GM12878 (cell line): Measurements from ENCODE around the gene LDHAL6B. TPM values are rescaled to one million over a fixed set of nuclear protein-coding genes. Genes with fewer than 3 reads are reported as not detected.

ENCODE experiments used
- microRNA counts: library from miRNA; unstranded; fragments of <30 nt; microRNA quantifications from one replicate; lab custom pipeline; 2016
- microRNA-seq: library from miRNA; unstranded; fragments of <30 nt; microRNA quantifications from one replicate; pipeline ENCODE4, GENCODE V29; 2018
- polyA plus RNA-seq, 11 experiments: library from polyadenylated mRNA; depleted of rRNA in 4 of 11; unstranded in 6 of 11; stranded (reverse) in 5 of 11; fragments of >200 nt; fragmentation: Nextera tagmentation in 4 of 11; fragmentation: Illumina TruSeq in 1 of 11; extraction: Ambion mirVana in 4 of 11; extraction: Trizol in 1 of 11; gene quantifications; 1 replicate in 1 of 11; 2 replicates in 10 of 11; pipeline versions ENCODE4 v1.2.1 to v1.2.3, GENCODE V29; 2011 to 2016; ENCODE audit warnings: inconsistent platforms in 2 of 11, missing spikeins in 2 of 11, low read depth in 1 of 11
- small RNA-seq: library from RNA; depleted of rRNA; stranded (forward); fragments of <200 nt; gene quantifications from one replicate; pipeline ENCODE3, GENCODE V24; 2014
- total RNA-seq, 4 experiments: library from RNA; depleted of rRNA in 3 of 4; stranded (reverse); fragments of >200 nt in 3 of 4; fragmentation: Illumina TruSeq in 1 of 4; extraction: Trizol in 1 of 4; gene quantifications; 2 replicates each; pipeline versions ENCODE4 v1.2.1 to v1.2.3, GENCODE V29; 2013 to 2021

LDHAL6B gene
- total and polyA plus RNA-seq, 10 of the 15 experiments (the other 5 are each of a cell fraction or from before 2014, with no cell fraction given), result 0.33 to 0.66 TPM; not detected in 8

MicroRNA genes within 50 kb of the gene (microRNA counts, 767-probe panel; counts per million panel counts)
- 2,341 counts per million, percentile 81 among the panel's probes with 10 or more counts for microRNA hsa-miR-2116-5p (lab: Ali Mortazavi, UCI)

Small RNAs within 50 kb of the gene (microRNA-seq; reads per million reads assigned to microRNA genes)
- gene MIR2116, result 16.0 reads per million, percentile 52 among the genes with 10 or more reads in this experiment

Small RNAs within 50 kb of the gene (small RNA-seq; reads per million reads assigned to genes)
- 3.9 reads per million, percentile 83 among the genes with 10 or more reads in this experiment for gene MIR2116
- not detected for gene RNU4-80P

Other genes with a start within 250 kb of the LDHAL6B start
- gene RNF111, start 219.2 kb upstream of the LDHAL6B start, total RNA-seq (2014; rRNA removed), result 13.1 and 13.8 TPM in 2 replicates
- 15.1 and 16.8 TPM in 2 replicates for gene RNF111, start 219.2 kb upstream of the LDHAL6B start, total RNA-seq (2014; rRNA removed; fragmentation: Illumina TruSeq; extraction: Trizol)
- 22.3 and 25.0 TPM in 2 replicates for gene RNF111, start 219.2 kb upstream of the LDHAL6B start, total RNA-seq (2021)
- 30.4 and 34.7 TPM in 2 replicates for gene RNF111, start 219.2 kb upstream of the LDHAL6B start, polyA plus RNA-seq (2011; rRNA removed)
- 17.8 and 18.1 TPM in 2 replicates for gene RNF111, start 219.2 kb upstream of the LDHAL6B start, polyA plus RNA-seq (2014; fragmentation: Illumina TruSeq; extraction: Trizol)
- 1 to 10 TPM; 8.6 TPM for gene RNF111, start 219.2 kb upstream of the LDHAL6B start, polyA plus RNA-seq (2014; fragmentation: Nextera tagmentation; extraction: Ambion mirVana)
- 13.8 and 15.2 TPM in 2 replicates for gene RNF111, start 219.2 kb upstream of the LDHAL6B start, polyA plus RNA-seq (2014; rRNA removed)
- 10 to 100 TPM; 16.3 to 22.0 TPM for gene RNF111, start 219.2 kb upstream of the LDHAL6B start, polyA plus RNA-seq (2016; fragmentation: Nextera tagmentation; extraction: Ambion mirVana)
- 80.9 and 87.1 TPM in 2 replicates for gene CCNB2, start 101.7 kb upstream of the LDHAL6B start, total RNA-seq (2014; rRNA removed)
- 94.8 and 99.8 TPM in 2 replicates for gene CCNB2, start 101.7 kb upstream of the LDHAL6B start, total RNA-seq (2014; rRNA removed; fragmentation: Illumina TruSeq; extraction: Trizol)
- 74.1 and 76.6 TPM in 2 replicates for gene CCNB2, start 101.7 kb upstream of the LDHAL6B start, total RNA-seq (2021)
- gene CCNB2, start 101.7 kb upstream of the LDHAL6B start, polyA plus RNA-seq (2011; rRNA removed), result 97.7 and 133 TPM in 2 replicates
- gene CCNB2, start 101.7 kb upstream of the LDHAL6B start, polyA plus RNA-seq (2014; fragmentation: Illumina TruSeq; extraction: Trizol), result 102 and 107 TPM in 2 replicates
- gene CCNB2, start 101.7 kb upstream of the LDHAL6B start, polyA plus RNA-seq (2014; fragmentation: Nextera tagmentation; extraction: Ambion mirVana), result 100 to 1,000 TPM; 205 to 211 TPM
- gene CCNB2, start 101.7 kb upstream of the LDHAL6B start, polyA plus RNA-seq (2014; rRNA removed), result 75.1 and 89.1 TPM in 2 replicates
- gene CCNB2, start 101.7 kb upstream of the LDHAL6B start, polyA plus RNA-seq (2016; fragmentation: Nextera tagmentation; extraction: Ambion mirVana), result 100 to 1,000 TPM; 171 to 178 TPM
- 55.9 and 59.3 TPM in 2 replicates for gene MYO1E, start 166.0 kb downstream of the LDHAL6B start, total RNA-seq (2014; rRNA removed)
- gene MYO1E, start 166.0 kb downstream of the LDHAL6B start, total RNA-seq (2014; rRNA removed; fragmentation: Illumina TruSeq; extraction: Trizol), result 70.5 and 76.5 TPM in 2 replicates
- gene MYO1E, start 166.0 kb downstream of the LDHAL6B start, total RNA-seq (2021), result 256 and 266 TPM in 2 replicates
- gene MYO1E, start 166.0 kb downstream of the LDHAL6B start, polyA plus RNA-seq (2011; rRNA removed), result 33.3 and 68.3 TPM in 2 replicates
- 77.9 and 93.5 TPM in 2 replicates for gene MYO1E, start 166.0 kb downstream of the LDHAL6B start, polyA plus RNA-seq (2014; fragmentation: Illumina TruSeq; extraction: Trizol)
- gene MYO1E, start 166.0 kb downstream of the LDHAL6B start, polyA plus RNA-seq (2014; fragmentation: Nextera tagmentation; extraction: Ambion mirVana), result 10 to 100 TPM; 10.3 to 27.5 TPM
- gene MYO1E, start 166.0 kb downstream of the LDHAL6B start, polyA plus RNA-seq (2014; rRNA removed), result 43.7 and 46.9 TPM in 2 replicates
- gene MYO1E, start 166.0 kb downstream of the LDHAL6B start, polyA plus RNA-seq (2016; fragmentation: Nextera tagmentation; extraction: Ambion mirVana), result 100 to 1,000 TPM; 189 to 191 TPM
- 12.5 and 14.7 TPM in 2 replicates for gene FAM81A, start 231.3 kb downstream of the LDHAL6B start, total RNA-seq (2014; rRNA removed)
- 16.5 and 16.8 TPM in 2 replicates for gene FAM81A, start 231.3 kb downstream of the LDHAL6B start, total RNA-seq (2014; rRNA removed; fragmentation: Illumina TruSeq; extraction: Trizol)
- gene FAM81A, start 231.3 kb downstream of the LDHAL6B start, total RNA-seq (2021), result 19.9 and 20.2 TPM in 2 replicates
- gene FAM81A, start 231.3 kb downstream of the LDHAL6B start, polyA plus RNA-seq (2011; rRNA removed), result 0.18 and 0.40 TPM in 2 replicates
- gene FAM81A, start 231.3 kb downstream of the LDHAL6B start, polyA plus RNA-seq (2014; fragmentation: Illumina TruSeq; extraction: Trizol), result 15.1 and 18.9 TPM in 2 replicates
- gene FAM81A, start 231.3 kb downstream of the LDHAL6B start, polyA plus RNA-seq (2014; fragmentation: Nextera tagmentation; extraction: Ambion mirVana), result 1 to 10 TPM; 7.6 to 9.0 TPM
- 13.4 and 15.8 TPM in 2 replicates for gene FAM81A, start 231.3 kb downstream of the LDHAL6B start, polyA plus RNA-seq (2014; rRNA removed)
- gene FAM81A, start 231.3 kb downstream of the LDHAL6B start, polyA plus RNA-seq (2016; fragmentation: Nextera tagmentation; extraction: Ambion mirVana), result 10 to 100 TPM; 23.9 to 34.5 TPM